AG09309 (cell line): ENCODE results near the gene VSIG10.

Source experiments
- DNase-seq: peaks from one replicate; pipeline ENCODE4 v3.0.0-alpha.2; 2010; ENCODE audit warnings: low read depth
- H3K4me3 ChIP-seq: 2 replicates; pipeline ENCODE4 v1.5.1; 2011; ENCODE audit warnings: mild to moderate bottlenecking, low read depth, low read length, moderate library complexity; ENCODE audit not compliant: control insufficient read depth
- TF ChIP-seq, protein P1 (sequence below): IDR thresholded peaks from 2 replicates; pipeline ENCODE4 v1.5.1; 2011; ENCODE audit warnings: mild to moderate bottlenecking, low read depth, low read length, inconsistent platforms; ENCODE audit not compliant: insufficient read depth, control insufficient read depth; ENCODE audit errors: missing control alignments

Gene VSIG10

DNA sequence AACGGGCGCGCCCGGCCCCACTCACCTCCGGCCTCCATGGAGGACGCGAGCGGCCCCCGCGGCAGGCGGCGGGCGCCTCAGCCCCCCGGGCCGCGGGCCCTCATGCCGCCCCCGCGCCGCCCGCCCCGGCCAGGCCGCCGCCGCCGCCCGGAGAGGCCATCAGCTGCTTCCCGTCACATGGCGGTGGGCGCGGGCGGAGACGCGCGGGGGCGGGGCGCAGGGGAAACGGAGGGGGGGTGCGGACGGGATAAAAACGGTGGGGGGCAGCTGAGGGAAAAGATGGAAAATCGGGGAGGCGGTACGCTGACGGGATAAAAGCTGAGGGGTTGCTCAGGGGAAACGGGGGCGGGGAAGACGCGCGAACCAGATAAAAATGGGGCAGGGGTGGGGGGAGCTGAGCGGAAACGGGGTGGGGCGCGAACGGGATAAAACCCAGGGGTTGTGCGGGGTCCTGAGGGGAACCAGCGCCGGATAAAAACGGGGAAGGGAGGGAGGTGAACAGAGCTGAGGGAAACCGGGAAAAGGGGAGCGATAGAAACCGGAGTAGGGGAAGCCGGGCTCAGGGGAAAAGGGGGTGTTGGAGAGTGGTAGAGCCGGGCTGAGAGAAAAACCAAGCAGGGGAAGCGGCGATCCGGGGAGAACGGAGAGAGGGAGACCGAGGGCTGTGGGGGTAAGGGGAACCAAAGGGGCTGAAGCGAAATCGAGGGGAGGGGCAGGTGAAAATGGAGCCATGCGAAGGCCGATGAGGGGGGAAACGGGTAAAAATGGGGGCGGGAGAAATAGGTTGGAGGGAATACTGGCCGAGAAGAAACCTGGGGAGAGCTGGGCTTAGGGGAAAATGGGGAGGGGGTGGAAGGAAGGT is 42.6 kb downstream of the VSIG10 start, which contains the start of gene WSB2:
TSS of gene WSB2 (minus strand) at position 169 of the 862 bp plus-strand sequence. CDS start at position 38, 131 bp downstream.
- DNase-seq, result no peak
- TF ChIP-seq, protein P1, sequence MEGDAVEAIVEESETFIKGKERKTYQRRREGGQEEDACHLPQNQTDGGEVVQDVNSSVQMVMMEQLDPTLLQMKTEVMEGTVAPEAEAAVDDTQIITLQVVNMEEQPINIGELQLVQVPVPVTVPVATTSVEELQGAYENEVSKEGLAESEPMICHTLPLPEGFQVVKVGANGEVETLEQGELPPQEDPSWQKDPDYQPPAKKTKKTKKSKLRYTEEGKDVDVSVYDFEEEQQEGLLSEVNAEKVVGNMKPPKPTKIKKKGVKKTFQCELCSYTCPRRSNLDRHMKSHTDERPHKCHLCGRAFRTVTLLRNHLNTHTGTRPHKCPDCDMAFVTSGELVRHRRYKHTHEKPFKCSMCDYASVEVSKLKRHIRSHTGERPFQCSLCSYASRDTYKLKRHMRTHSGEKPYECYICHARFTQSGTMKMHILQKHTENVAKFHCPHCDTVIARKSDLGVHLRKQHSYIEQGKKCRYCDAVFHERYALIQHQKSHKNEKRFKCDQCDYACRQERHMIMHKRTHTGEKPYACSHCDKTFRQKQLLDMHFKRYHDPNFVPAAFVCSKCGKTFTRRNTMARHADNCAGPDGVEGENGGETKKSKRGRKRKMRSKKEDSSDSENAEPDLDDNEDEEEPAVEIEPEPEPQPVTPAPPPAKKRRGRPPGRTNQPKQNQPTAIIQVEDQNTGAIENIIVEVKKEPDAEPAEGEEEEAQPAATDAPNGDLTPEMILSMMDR, result no peak
- peak within 1 kb of the TSS; percentile 84 for H3K4me3 ChIP-seq

DNA sequence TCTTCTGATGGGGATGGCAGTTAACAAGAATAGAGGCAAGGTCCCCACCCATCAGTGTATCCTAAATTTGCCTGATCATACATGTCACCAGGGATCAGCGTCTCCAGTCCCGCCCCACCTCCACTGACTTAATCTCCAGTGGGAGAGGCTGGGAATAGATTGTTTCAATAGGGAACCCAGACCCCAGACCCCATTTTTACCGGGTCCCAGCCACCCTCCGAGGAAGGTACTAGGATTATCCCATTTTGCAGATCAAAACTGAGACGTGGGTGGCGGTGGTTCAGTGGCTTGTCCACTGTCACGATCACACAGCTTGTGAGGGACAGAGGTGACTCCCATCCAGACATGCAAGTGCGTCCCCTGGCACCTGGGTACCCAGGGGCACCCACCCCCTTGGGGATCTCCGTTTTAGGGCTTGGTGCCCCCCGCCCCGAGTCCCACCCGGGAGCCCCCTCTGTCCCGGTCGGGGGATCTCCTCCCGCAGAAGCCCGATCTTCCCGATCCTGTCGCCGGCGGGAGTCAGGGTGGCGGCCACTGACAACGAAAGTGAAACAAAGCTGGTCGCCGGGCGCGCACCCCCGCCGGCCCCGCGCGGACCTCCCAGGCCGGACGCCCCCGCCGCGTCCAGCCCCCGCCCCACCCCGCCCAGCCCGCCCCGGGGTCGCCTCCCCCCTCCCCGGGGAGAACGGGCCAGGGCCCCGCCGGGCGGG is 43.4 kb downstream of the VSIG10 start:
- DNase-seq, result no peak
- TF ChIP-seq, protein P1, result no peak
- peak overlapping the region; percentile 84 for H3K4me3 ChIP-seq

DNA sequence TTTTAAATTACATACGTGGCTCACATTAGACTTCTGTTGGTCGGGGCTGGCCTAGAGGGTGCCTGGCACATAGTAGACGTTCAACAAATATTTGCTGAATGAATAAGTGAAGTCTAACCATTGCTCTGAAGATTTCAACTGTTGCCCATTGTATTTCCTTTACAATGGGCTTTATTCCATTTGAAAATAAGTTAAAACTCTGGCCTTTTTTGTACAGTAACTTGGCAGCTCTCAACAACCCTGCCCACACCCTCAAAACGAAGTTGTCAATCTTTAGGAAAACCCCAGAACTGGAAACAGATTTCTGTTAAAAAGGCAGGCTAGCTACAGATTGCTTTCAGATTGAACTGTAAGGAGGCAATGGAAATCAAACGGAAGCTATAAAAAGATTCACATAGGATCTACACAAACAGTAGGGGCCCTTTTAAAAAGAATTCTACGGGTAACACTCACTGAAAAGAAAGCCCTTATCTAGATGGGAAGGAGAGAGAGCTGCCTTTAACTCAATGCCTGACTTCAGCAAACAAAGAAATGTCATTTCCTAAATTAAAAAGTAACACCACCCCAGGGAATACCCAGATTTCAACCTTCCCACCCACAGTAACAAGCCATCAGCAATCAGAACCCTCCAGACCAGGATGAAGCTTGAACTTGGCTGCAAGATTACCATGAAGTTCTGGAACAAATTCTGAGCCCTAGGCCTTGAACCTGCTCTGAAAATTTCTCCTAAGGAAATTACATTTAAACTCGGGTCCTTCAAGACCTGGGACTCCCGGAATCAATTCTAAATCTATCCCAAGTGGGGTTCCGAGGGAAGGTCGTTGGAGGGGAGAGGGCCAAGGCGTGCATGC is 44.2 kb downstream of the VSIG10 start:
- H3K4me3 ChIP-seq, result peak overlapping the region; percentile 84
- TF ChIP-seq, protein P1, result no peak
- DNase-seq, result no peak

DNA sequence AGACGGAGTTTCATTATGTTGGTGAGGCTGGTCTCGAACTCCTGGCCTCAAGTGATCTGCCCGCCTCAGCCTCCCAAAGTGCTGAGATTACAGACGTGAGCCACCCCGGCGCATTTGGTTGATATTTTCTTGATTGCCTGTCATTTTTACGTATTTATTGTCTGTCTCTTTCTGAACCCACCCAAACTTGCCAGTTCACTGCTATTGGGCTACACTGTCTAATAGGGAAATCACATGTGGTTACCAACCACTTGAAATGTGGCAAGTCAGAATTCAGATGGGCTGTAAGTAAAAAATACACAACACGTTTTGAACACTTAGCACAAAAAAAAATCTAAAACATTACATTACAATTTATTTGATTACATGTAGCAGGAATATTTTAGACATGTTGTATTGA is 44.9 kb downstream of the VSIG10 start:
- no peak for DNase-seq

DNA sequence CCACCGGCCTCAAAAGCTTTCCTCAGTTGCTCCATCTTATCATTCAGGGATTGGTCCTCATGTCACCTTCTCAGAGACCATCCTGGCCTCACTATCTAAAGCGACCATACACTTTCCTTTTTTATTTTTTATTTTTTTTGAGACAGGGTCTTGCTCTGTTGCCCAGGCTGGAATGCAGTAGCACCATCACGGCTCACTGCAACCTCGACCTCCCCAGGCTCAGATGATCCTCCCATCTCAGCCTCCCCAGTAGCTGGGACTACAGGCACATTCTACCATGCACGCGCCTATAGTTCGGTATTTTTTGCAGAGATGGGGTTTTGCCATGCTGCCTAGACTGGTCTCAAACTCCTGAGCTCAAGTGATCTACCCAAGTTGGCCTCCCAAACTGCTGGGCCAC is 45.6 kb downstream of the VSIG10 start:
- no peak overlapping the region for H3K4me3 ChIP-seq
- no peak for DNase-seq
- TF ChIP-seq, protein P1, result no peak

More for the DNA sequence above, 44.9 kb downstream of the VSIG10 start:
- no peak overlapping the region for H3K4me3 ChIP-seq
- TF ChIP-seq, protein P1, result no peak
